Ascending aorta (tissue), 2 donors: Measurements from ENCODE around the gene KCND3. TPM values are rescaled to one million over a fixed set of nuclear protein-coding genes. Genes with fewer than 3 reads are reported as not detected.
A peak's percentile ranks its signal among the peaks of the same experiment; 100 is the strongest.
"Not testable (repeated sequence)": the region's sequence is repeated elsewhere in the genome, so short reads cannot be mapped to it uniquely, and the experiment has no call there.

Source experiments
- DNase-seq, 2 donors: peaks; one replicate each; pipeline ENCODE4 v3.0.0-alpha.2; 2019; ENCODE audit warnings: low spot score in 2 of 2
- H3K27ac ChIP-seq, 2 donors: fragments of 200-600 bp; sonication (generic); one replicate each; pipeline ENCODE4 v1.5.1; 2016 to 2017; ENCODE audit warnings: mild to moderate bottlenecking in 1 of 2
- H3K27me3 ChIP-seq: fragments of 200-600 bp; sonication (generic); one replicate; pipeline ENCODE4 v1.5.1; 2017
- H3K36me3 ChIP-seq, 2 donors: fragments of 200-600 bp; sonication (generic); one replicate each; pipeline ENCODE4 v1.5.1; 2016
- H3K4me1 ChIP-seq, 2 donors: fragments of 200-600 bp; sonication (generic); one replicate each; pipeline ENCODE4 v1.5.1; 2016 to 2017; ENCODE audit warnings: mild to moderate bottlenecking in 1 of 2
- H3K4me3 ChIP-seq, 2 donors: fragments of 200-600 bp; sonication (generic); one replicate each; pipeline ENCODE4 v1.5.1; 2016 to 2017; ENCODE audit warnings: mild to moderate bottlenecking in 1 of 2
- H3K9me3 ChIP-seq, 2 donors: fragments of 200-600 bp; sonication (generic); one replicate each; pipeline ENCODE4 v1.5.1; 2016
- intact Hi-C: fragments of 100-400 bp; cut with DNase I; formaldehyde crosslinking; loops from one replicate; pipeline ENCODE4 v1.15.1; 2023
- total RNA-seq: library from RNA; depleted of rRNA; stranded (reverse); fragments of >200 nt; gene quantifications from one replicate; pipeline ENCODE4 v1.1.0, GENCODE V29; 2016
- TF ChIP-seq, protein P1 (sequence below), 3 experiments: fragments of 200-600 bp in 2 of 3; fragments of 450-650 bp in 1 of 3; sonication (generic) in 2 of 3; IDR thresholded peaks; one replicate each; pipeline ENCODE4 v1.5.1; 2016 to 2019; ENCODE audit warnings: antibody characterized with exemption in 3 of 3, mild to moderate bottlenecking in 1 of 3, moderate library complexity in 1 of 3

KCND3 gene
- total RNA-seq, 1 donor from 2014 or later, result 13.3 TPM

DNA sequence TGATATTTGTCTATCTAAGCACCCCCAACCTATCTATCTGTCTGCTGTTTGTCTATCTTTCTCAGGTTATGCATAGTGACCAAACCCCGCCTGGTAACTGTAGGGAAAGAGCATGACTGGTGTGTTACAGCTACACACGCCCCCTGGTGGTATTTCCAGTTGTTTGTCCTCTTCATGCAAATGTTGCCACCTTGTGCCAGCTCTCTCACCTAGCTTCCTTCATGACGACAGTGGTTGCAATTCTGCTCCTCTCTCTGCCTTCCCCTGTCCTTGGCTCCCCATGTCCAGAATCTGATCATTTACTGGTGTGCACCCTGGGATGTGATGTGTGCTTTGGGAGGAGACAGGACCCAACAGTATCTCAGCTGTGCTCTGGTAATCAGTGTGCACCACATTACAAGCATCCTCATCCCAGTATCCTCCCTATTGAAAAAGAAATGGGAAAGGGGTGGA is 242.2 kb downstream of the KCND3 start:
- intact Hi-C loops, result no loop called here
- Histone ChIP-seq H3K27ac (no peak overlapping the region), H3K9me3 (no peaks in the 10 kb centered on the region), H3K27me3 (no peaks in the 10 kb centered on the region), H3K4me3 (no peak overlapping the region), H3K36me3 (no peaks in the 10 kb centered on the region), H3K4me1 (no peaks in the 10 kb centered on the region)
- DNase-seq, result peak in 1 of 2 donors; percentile 75
- TF ChIP-seq, protein P1, sequence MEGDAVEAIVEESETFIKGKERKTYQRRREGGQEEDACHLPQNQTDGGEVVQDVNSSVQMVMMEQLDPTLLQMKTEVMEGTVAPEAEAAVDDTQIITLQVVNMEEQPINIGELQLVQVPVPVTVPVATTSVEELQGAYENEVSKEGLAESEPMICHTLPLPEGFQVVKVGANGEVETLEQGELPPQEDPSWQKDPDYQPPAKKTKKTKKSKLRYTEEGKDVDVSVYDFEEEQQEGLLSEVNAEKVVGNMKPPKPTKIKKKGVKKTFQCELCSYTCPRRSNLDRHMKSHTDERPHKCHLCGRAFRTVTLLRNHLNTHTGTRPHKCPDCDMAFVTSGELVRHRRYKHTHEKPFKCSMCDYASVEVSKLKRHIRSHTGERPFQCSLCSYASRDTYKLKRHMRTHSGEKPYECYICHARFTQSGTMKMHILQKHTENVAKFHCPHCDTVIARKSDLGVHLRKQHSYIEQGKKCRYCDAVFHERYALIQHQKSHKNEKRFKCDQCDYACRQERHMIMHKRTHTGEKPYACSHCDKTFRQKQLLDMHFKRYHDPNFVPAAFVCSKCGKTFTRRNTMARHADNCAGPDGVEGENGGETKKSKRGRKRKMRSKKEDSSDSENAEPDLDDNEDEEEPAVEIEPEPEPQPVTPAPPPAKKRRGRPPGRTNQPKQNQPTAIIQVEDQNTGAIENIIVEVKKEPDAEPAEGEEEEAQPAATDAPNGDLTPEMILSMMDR (IDR thresholded peaks at IDR 0.05), result peak in 2 of 3 experiments; percentile 56 to 61

DNA sequence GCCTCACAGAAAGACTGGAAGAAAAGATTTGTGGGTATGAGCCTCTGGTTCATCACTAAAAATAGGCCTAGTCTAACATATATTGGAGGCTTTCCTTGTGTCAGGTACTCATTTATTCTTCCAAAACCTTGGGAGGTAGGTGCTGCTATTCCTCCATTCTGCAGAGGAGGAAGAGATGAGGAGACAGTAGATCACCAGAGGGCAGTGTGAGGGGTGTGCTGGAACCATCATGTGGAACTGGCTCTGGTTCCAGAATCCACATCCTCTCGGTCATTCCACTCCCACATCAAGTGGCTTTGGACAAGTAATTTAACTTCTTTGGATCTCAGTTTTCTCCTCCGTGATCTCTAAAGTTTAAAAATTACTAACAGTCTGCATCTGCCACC is 242.9 kb downstream of the KCND3 start:
- no peaks in the 10 kb centered on the region for H3K9me3 ChIP-seq
- TF ChIP-seq, protein P1 (IDR thresholded peaks at IDR 0.05), result no peak
- no peak overlapping the region for H3K4me3 ChIP-seq
- H3K27ac ChIP-seq, result no peak overlapping the region
- no peaks in the 10 kb centered on the region for H3K27me3 ChIP-seq
- H3K36me3 ChIP-seq, result no peaks in the 10 kb centered on the region
- no peaks in the 10 kb centered on the region for H3K4me1 ChIP-seq
- intact Hi-C loops, result no loop called here
- no peak for DNase-seq

DNA sequence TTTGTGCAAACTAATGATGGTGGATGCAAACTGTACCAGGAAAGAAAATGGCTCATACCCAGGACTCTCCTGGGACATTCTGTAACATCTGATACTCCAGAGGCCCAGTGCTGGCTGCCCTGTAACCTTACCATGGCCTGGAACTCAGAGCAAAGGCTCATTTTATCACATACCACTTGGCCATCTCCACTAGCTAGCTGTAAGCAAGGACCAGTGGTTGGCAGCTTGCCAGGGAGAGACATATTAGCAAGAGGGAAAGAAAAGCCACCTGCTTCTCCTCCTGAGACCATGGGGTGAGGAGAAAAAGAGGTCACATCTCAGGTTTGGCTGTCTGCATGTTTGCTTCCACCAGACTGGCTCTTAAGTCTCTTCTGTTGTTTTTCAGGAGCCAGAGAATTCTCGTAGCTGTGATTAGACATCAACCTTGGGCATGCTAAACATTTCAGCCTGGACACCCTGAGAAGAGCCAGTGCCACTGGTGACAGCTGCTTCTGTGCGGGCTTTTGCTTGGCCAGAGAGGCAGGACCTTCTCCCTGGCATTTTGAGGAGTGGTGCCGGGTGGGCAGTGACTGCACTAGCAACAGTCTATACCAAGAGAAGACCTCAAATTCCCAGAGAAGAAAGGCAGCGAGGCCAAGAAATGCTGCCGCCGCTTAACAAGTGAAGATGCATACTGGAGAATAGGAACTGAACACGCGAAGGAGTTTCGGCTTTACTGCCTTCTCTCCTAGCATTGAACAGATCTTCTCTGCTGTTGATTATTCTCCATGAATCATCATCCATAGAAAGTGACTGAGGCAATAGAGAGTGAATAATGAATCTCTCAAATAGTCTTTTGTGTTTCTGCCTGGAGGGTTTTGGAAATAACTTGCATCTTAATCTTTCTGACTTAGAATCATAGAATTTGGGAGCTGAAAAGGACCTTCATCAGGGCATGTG is 243.5 kb downstream of the KCND3 start:
- TF ChIP-seq, protein P1 (IDR thresholded peaks at IDR 0.05), result no peak
- no peak overlapping the region for H3K27ac ChIP-seq
- H3K36me3 ChIP-seq, result no peaks in the 10 kb centered on the region
- DNase-seq, result no peak
- H3K9me3 ChIP-seq, result no peaks in the 10 kb centered on the region
- H3K27me3 ChIP-seq, result no peaks in the 10 kb centered on the region
- H3K4me1 ChIP-seq, result no peaks in the 10 kb centered on the region
- H3K4me3 ChIP-seq, result no peak overlapping the region
- intact Hi-C loops, result no loop called here

DNA sequence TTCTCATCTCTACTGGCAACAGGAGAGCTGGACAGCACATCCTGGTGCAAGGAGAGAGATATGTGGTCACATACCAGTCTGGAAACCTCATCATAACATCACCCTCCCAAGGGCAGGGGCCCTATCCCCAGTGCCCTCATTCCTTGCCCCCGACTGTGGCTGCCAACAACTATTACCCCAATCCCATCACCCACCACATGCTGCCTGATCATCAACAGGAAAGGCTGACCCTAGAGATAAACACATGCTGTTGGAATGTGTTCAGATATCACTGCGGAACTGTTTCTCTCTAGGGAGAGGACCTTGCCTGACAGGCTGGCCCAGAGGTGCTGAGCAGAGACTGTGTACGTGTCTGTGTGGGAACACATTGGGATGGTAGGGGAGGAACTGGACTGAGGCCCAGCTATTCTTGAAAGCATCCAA is 245.8 kb downstream of the KCND3 start:
- H3K27me3 ChIP-seq, result no peaks in the 10 kb centered on the region
- DNase-seq, result no peak

DNA sequence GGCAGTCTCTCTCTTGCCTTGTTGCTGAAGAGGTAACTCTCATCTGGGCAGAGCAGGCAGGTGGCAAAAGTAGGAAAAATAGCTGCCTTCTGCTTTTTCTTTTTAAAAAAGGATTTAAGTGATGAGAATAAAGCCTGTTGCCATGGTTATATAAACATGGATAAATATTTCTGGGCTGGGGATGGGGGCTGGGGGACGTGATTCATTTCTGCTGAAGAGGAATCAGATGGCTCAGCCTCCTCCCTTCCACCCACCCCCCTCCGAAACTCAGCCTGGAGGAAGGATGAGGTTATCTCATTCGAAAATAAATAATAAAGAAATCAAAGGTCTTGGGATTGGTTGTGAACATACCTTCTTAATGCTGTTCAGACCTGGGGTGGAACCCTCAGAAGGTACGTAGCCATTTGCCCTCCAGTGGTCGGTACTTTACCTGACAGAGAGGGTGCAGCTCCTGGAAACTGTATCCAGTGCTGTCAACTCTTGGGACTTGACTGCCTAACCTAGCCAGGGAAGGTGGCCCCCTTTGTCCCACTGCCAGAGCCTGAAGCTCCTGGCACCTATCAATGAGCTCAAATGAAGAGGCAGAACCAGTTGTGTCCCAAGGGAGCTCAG is 246.4 kb downstream of the KCND3 start:
- Histone ChIP-seq H3K4me1 (peaks cover 0 to 1% of the 10 kb centered on the region in 2 donors), H3K9me3 (no peaks in the 10 kb centered on the region), H3K27ac (no peak overlapping the region), H3K4me3 (no peak overlapping the region), H3K27me3 (no peaks in the 10 kb centered on the region), H3K36me3 (no peaks in the 10 kb centered on the region)
- intact Hi-C loops, result no loop called here
- DNase-seq, result no peak
- TF ChIP-seq, protein P1 (IDR thresholded peaks at IDR 0.05), result no peak

More for the DNA sequence above, 245.8 kb downstream of the KCND3 start:
- Histone ChIP-seq H3K4me3 (no peak overlapping the region), H3K4me1 (no peaks in the 10 kb centered on the region), H3K36me3 (no peaks in the 10 kb centered on the region), H3K9me3 (no peaks in the 10 kb centered on the region), H3K27ac (no peak overlapping the region)
- intact Hi-C loops, result no loop called here
- TF ChIP-seq, protein P1 (IDR thresholded peaks at IDR 0.05), result no peak

DNA sequence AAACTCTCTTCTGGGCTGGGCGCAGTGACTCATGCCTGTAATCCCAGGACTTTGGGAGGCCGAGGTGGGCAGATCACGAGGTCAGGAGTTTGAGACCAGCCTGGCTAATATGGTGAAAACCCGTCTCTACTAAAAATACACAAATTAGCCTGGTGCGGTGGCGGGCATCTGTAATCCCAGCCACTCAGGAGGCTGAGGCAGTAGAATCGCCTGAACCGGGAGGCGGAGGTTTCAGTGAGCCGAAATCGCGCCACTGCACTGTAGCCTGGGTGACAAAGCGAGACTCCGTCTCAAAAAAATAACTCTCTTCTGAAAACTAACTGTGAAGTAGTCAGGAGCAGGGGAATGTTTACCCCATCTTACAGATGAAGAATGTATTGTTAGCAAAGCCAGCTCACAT is 247.2 kb downstream of the KCND3 start:
- intact Hi-C loops, H3K36me3 ChIP-seq, H3K27ac ChIP-seq, DNase-seq, H3K4me1 ChIP-seq, H3K27me3 ChIP-seq, H3K9me3 ChIP-seq, H3K4me3 ChIP-seq: not testable (repeated sequence)
